ENCODE data around the gene FNDC10. TPM values are rescaled to one million over a fixed set of nuclear protein-coding genes. Genes with fewer than 3 reads are reported as not detected.

The FNDC10 gene
- total RNA-seq, 1 donor from 2014 or later, result 14.3 TPM

DNA sequence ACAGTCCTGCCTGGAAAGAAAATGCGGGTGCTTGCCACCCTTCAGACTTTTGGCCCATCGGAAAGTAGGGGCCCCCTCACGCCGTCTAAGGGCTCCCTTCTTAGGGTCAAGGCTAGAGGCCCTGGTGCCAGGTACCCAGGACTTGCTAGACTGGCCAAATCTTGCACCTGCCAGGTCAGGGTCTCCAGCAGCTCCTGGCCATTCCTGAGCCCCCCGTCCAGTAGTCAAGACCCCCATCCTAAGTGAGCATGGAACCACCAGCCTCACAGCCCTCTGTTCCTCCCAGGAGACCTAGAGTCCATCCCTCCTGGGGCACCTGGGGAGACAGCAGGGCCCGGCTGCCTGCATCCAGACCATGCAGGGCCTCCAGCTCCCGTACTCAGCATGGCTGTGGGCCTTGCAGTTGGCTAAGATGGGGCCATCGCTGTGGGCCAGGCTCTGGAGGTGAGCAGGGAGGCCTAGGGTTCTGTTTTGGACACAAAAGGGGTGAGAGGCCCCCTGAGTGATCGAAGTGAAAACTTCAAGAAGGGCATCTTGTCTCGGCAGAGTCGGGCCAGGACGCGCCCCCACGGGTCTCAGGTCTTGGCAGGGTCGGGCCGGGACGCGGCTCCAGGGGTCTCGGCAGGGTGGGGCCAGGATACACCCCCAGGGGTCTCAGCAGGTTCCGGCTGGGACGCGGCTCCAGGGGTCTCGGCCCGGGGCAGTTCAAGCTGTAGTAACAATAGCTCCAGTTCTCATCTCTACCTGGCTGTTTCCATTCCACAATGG lies 5.9 kb downstream of the FNDC10 start:
- Mint-ChIP-seq H3K4me3 (no peak overlapping the region), H3K36me3 (ENCODE audit: low read depth) (no peaks in the 10 kb centered on the region), H3K27me3 (peaks cover 8% of the 10 kb centered on the region), H3K27ac (no peak overlapping the region), H3K4me1 (peaks cover 7% of the 10 kb centered on the region), H3K9me3 (no peaks in the 10 kb centered on the region)
- intact Hi-C loops (cut with micrococcal nuclease), result no loop called here
- DNase-seq, result no peak

DNA sequence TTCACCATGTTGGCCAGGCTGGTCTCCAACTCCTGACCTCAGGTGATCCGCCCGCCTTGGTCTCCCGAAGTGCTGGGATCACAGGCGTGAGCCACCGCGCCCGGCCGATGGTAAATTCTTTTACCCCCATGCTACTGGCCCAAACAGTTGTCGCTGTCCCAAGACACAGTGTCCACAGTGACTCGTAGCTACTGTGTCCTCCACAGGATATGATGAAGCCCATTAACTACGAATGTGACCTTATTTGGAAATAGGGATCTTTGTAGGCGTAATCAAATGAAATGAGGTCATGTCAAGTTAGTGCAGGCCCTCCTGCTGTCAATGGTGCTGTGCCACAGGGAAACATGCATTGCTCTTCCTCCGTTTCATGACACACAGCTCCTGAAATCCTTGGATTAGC lies 8.5 kb downstream of the FNDC10 start:
- Mint-ChIP-seq H3K27ac (no peak overlapping the region), H3K4me1 (no peaks in the 10 kb centered on the region)

DNA sequence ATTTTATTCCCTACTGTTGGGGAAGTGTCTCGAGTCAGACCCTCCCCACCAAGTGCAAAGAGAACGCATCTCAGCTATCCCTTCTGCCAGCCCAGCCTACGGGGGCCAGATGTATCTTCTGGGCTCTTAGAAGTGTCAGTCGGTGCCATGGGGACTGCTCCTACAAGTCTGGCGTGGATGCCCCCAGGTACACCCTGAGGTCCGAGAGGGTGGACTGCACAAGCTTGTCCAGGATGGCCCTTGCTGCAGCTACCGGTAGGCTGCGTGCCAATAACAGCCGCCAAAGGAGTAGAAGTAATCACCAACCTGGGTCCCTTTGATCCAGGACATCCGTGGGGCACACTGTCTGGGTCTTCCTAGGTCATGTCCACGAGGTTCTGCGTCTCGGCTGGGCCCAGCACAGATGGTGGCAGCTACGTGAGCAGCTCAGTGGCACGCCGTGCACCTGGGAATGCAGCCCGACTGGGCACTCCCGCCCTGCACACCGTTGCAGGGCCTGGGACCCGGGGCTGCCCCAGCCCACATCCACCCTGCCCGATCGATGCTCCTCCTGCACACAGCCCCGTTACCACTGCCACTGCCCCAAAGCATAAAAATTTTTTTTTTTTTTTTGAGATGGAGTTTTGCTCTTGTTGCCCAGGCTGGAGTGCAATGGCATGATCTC lies 16.5 kb downstream of the FNDC10 start:
- Mint-ChIP-seq H3K27ac (no peak overlapping the region), H3K4me3 (no peak overlapping the region), H3K9me3 (no peaks in the 10 kb centered on the region), H3K27me3 (peaks cover 13% of the 10 kb centered on the region), H3K4me1 (peaks cover 3% of the 10 kb centered on the region), H3K36me3 (ENCODE audit: low read depth) (no peaks in the 10 kb centered on the region)
- peak; percentile 54 for DNase-seq
- intact Hi-C loops (cut with micrococcal nuclease), result no loop called here

More for the DNA sequence above, 8.5 kb downstream of the FNDC10 start:
- H3K36me3 Mint-ChIP-seq (ENCODE audit: low read depth), result no peaks in the 10 kb centered on the region
- intact Hi-C loops (cut with micrococcal nuclease), result no loop called here
- DNase-seq, result no peak
- no peaks in the 10 kb centered on the region for H3K27me3 Mint-ChIP-seq
- H3K9me3 Mint-ChIP-seq, result no peaks in the 10 kb centered on the region
- H3K4me3 Mint-ChIP-seq, result no peak overlapping the region

DNA sequence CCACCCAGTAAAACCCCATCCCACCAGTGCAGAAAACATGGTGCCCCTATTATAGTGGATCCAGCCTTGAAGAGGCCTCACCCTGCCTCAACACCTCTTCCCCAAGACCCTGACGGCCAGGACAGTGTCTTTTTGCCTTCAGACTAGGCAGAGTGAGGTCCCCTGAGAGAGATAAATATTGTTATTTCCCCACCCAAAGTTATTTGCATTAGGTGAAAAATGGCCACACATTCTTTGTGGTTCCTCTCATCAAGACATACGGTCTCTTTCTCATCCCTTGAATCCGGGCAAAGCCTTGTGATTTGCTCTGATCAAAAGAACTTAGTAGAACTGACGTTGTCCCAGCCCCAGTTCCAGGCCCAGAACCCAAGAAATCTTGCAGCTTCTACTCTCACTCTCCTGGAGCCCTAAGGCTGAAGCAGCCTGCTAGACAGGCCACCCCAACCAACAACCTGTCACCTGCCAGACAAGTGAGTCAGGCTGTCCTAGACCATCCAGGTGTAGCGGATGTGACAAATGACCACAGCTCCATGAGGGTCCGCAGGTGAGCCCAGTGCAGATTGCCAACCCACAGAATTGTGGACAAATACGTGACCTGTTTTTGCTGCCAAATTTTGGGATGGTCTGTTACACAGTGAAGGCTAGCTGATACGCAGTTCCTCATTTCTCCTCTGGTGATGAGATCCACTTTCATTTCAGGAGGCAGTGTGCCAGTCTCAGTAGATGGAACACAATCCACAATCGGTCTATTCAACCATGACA lies 17.2 kb downstream of the FNDC10 start:
- H3K4me1 Mint-ChIP-seq, result peaks cover 3% of the 10 kb centered on the region
- H3K27ac Mint-ChIP-seq, result no peak overlapping the region
- H3K9me3 Mint-ChIP-seq, result no peaks in the 10 kb centered on the region
- intact Hi-C loops (cut with micrococcal nuclease), result no loop called here
- H3K27me3 Mint-ChIP-seq, result peaks cover 13% of the 10 kb centered on the region
- H3K4me3 Mint-ChIP-seq, result no peak overlapping the region
- H3K36me3 Mint-ChIP-seq (ENCODE audit: low read depth), result no peaks in the 10 kb centered on the region
- DNase-seq, result no peak

DNA sequence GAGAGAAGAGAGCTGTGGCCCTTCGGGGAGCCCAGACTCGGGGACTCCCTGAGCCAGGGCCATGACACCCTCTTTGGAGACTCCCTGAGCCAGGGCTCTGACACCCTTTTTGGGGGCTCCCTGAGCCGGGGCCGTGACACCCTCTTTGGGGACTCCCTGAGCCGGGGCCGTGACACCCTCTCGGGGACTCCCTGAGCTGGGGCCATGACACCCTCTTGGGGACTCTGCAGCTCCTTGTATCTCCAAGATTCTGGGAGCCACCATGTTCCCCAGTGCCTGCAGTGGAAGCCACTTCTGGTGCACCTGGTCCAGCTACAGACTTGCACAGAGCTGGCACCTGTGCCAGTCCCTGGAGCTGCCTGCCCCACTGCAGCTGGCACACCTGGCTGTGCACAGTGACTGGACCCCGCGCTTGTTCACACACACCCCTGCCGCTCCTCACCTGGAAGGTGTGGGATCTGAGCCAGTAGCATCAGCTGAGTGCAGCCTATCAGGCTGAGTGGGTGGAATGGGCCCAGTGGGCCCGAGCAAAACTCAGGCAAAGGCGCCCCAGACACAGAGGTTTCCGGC lies 21.5 kb downstream of the FNDC10 start:
- Mint-ChIP-seq H3K36me3 (ENCODE audit: low read depth) (peaks cover 4% of the 10 kb centered on the region), H3K4me1 (peaks cover 10% of the 10 kb centered on the region), H3K27ac (no peak overlapping the region), H3K4me3 (no peak overlapping the region), H3K9me3 (no peaks in the 10 kb centered on the region), H3K27me3 (peaks cover 15% of the 10 kb centered on the region)
- no peak for DNase-seq
- intact Hi-C loops (cut with micrococcal nuclease), result no loop called here

DNA sequence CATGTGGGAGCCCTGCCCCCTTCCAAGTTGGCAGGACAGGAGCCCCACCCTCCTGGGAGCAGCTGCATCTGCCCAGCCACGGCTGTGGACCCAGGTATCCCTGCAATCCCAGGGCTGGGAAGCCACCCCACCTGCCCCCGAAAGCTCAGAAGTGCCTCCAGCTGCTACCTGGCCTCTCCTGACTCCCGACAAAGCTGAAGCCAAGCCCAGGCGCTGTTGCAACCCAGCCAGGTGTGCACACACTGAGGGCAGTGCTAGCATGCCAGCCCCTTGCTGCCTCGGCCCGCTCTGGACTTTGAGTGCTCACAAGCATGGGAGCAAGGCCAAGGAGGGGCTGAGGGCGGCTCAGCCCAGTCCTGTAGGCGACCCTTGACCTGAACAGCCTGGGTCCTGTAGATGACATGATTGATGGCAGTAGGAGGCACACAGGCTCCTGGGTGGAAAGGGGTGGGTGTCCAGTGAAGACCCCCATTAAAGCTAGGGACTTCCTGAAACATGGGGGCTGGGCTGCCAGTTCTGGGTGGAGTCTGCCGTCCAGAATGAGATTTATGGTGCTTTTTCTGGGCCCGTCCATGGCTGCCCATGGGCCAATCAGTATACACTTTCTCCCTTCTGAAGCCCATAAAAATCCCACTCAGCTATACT lies 22.4 kb downstream of the FNDC10 start:
- DNase-seq, result no peak
- Mint-ChIP-seq H3K27me3 (peaks cover 15% of the 10 kb centered on the region), H3K9me3 (no peaks in the 10 kb centered on the region), H3K4me3 (no peak overlapping the region), H3K27ac (no peak overlapping the region), H3K4me1 (peaks cover 14% of the 10 kb centered on the region), H3K36me3 (ENCODE audit: low read depth) (peaks cover 9% of the 10 kb centered on the region)
- intact Hi-C loops (cut with micrococcal nuclease), result no loop called here

DNA sequence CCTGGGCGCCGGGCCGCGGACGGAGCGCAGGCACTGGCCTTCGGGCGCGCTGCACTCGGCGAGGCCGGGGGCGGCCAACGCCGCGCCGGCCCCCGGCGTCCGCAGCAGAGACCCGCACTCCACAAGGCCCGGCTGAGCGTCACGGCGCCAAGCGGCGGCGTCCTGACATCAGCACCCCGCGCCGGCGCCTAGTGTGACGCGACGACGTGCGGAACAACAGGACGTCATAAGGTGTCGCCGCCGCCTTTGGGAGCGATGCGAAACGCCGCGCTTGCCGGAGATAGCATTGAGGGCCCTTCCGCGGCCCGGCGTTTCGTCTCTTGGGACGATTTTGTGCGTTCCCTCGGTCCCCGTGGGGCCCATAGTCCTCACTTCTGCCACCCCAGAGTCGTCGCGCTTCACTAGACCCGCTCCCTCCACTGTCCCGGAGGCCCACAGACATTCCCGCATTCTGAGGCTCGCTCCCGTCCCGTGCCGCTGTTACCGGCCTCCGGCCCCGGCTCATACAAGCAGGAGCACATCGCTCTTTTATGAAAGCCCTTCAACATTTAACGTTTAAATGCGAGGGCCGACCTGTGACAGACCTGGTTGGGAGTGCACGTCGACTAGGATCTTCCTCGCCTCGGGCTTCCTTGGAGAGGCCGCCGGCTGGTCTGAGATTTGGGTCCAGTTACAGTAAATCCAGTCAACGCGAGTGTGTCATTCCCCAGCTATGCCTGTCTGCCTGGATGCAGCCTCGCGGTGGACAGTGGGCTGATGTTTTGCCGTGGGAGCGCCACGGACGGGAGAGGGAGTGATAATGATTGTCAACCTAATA lies 25.0 kb downstream of the FNDC10 start, which contains the start of gene SSU72:
Gene SSU72 (minus strand): TSS at position 143 of the 817 bp plus-strand sequence. CDS start 306 bp downstream, outside the sequence.
- Mint-ChIP-seq H3K4me3 (peak within 1 kb of the TSS; percentile 95), H3K36me3 (ENCODE audit: low read depth) (peaks cover 17% of the 10 kb centered on the region), H3K27me3 (peaks cover 2% of the 10 kb centered on the region), H3K9me3 (no peaks in the 10 kb centered on the region), H3K4me1 (peaks cover 23% of the 10 kb centered on the region), H3K27ac (peak within 1 kb of the TSS; percentile 99)
- peak; percentile 98 for DNase-seq
- intact Hi-C loops (cut with micrococcal nuclease), result loop anchor here (1.0 kb wide), 1 partner anchor 40 kb away; the partner anchor contains the start of gene MIB2

DNA sequence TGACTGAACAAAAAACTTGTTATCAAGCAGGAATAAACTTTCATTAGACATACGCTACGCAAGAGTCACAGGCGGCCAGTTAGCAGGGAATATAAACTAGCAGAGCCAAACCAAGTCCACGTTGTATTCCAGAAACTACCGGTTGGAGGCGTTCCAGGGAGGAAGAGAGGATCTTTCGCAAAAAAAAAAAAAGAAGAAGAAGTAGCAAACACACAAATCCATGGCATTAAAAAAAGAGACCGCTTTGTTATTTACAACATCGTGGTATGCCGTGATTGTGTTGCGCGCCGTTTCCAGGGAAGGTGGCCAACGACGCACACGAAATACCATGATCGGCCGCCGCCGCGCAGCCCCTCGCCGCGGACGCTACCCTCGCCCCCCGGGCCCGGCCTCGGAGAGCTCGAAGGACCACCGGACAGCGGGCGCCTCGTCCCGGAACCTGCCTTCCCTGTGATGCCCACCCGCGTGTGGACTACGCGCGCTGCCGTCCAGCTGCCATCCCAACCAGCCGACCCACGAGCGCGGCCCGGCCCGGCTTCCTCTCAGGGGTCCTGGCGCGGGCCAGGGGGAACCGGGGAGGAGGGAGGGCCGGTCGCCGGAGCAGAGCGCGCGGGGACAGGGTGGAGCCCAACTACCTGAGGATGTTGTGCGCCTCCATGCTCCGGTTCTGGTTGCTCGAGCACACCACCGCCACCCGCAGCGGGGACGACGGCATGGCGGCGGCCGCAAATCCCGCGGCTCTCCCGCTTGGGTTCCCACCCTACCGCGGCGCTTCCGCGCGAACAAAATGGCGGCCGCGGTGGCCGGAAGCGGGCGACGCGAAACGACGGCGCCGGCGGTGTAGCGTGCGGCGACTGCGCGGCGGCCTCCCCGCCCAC lies 25.9 kb downstream of the FNDC10 start:
- peaks cover 19% of the 10 kb centered on the region for H3K36me3 Mint-ChIP-seq (ENCODE audit: low read depth)
- H3K27ac Mint-ChIP-seq, result peak overlapping the region; percentile 99
- peak overlapping the region; percentile 95 for H3K4me3 Mint-ChIP-seq
- peak; percentile 94 for DNase-seq
- H3K27me3 Mint-ChIP-seq, result peaks cover 2% of the 10 kb centered on the region
- H3K9me3 Mint-ChIP-seq, result no peaks in the 10 kb centered on the region
- peaks cover 30% of the 10 kb centered on the region for H3K4me1 Mint-ChIP-seq
- intact Hi-C loops (cut with micrococcal nuclease), result loop anchor here (1.0 kb wide), 2 partner anchors 41 to 103 kb away; partner anchors contain the start of genes ATAD3B and MIB2

DNA sequence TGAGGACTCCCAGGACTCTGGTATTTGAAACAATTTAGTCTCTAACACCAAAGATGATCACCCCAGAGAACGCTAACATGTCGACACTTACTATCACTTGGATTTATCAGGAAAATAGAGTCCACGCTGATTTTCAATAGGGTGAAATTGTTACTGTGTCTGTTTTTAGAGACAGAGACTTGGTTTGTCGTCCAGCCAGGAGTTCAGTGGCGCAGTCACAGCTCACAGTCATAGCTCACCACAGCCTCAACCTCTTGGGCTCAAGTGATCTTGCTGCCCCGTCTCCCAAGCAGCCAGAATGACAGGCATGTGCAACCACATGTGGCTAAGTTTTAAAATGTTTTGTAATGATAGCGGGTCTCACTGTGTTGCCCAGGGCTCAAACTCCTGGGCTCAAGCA lies 30.6 kb downstream of the FNDC10 start:
- H3K4me3 Mint-ChIP-seq, result no peak overlapping the region
- H3K36me3 Mint-ChIP-seq (ENCODE audit: low read depth), result peaks cover 44% of the 10 kb centered on the region
- no peaks in the 10 kb centered on the region for H3K9me3 Mint-ChIP-seq
- peaks cover 27% of the 10 kb centered on the region for H3K4me1 Mint-ChIP-seq
- intact Hi-C loops (cut with micrococcal nuclease), result no loop called here
- H3K27ac Mint-ChIP-seq, result no peak overlapping the region
- no peak for DNase-seq
- peaks cover 2% of the 10 kb centered on the region for H3K27me3 Mint-ChIP-seq

DNA sequence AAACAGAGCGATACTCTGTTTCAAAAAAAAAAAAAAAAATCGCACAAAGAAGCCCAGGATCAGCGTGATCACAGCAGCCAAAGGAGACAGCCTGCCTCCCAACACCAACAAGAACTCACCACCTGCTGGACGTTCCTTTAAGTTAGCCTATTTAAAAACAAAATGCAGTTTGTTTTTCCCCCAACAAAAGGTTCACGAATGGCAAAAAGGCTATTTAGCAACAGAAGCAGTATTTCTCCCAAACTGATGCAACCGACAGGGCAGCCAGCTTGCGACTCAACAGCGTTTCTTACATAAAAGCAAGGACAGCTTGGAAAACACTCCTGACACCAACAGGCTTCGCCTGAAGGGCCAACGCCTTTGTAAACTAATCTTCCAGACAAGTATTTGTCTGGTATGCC lies 32.0 kb downstream of the FNDC10 start:
- Mint-ChIP-seq H3K36me3 (ENCODE audit: low read depth) (peaks cover 45% of the 10 kb centered on the region), H3K27ac (no peak overlapping the region)

DNA sequence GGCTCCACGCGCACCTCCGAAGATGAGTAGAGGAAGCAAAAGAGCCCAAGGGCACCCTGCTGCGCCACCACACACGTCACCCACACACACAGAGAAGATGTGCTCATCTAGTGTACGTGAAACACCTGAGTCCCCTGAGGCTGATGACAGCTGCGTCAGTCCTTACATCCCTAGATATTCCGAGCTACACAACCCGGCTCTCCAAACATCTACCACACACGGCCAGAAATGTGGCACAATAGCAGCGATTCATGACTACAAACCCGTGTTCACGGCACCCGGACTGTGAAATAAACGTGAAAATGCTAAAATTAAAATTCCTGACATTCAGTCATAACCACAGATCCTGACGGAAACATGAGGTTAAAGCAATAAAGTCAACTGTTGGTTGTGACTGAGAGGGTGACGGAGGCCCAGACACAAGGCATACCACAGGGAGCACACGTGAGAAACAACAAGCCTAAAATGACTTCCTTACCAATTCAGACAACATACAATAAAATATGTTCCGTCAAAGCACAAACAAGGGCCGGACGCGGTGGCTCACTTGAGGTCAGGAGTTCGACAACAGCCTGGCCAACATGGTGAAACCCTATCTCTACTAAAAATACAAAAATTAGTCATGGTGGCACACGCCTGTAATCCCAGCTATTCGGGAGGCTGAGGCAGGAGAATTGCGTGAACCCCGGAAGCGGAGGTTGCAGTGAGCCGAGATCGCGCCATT lies 32.6 kb downstream of the FNDC10 start:
- Mint-ChIP-seq H3K4me3 (no peak overlapping the region), H3K36me3 (ENCODE audit: low read depth) (peaks cover 45% of the 10 kb centered on the region)

More for the DNA sequence above, 32.0 kb downstream of the FNDC10 start:
- H3K4me1 Mint-ChIP-seq, result peaks cover 25% of the 10 kb centered on the region
- H3K27me3 Mint-ChIP-seq, result no peaks in the 10 kb centered on the region
- no peak overlapping the region for H3K4me3 Mint-ChIP-seq
- intact Hi-C loops (cut with micrococcal nuclease), result no loop called here
- no peak for DNase-seq
- no peaks in the 10 kb centered on the region for H3K9me3 Mint-ChIP-seq

More for the DNA sequence above, 32.6 kb downstream of the FNDC10 start:
- Mint-ChIP-seq H3K27ac (no peak overlapping the region), H3K9me3 (no peaks in the 10 kb centered on the region), H3K27me3 (no peaks in the 10 kb centered on the region), H3K4me1 (peaks cover 23% of the 10 kb centered on the region)
- intact Hi-C loops (cut with micrococcal nuclease), result no loop called here
- DNase-seq, result no peak

Measured in activated CD4-positive, alpha-beta T cell treated with anti-CD3 and anti-CD28 coated beads, Interleukin-2, amount 10 ng/mL, durations not matched to agents 24 days and 14 days (primary cell).